ENCODE measurements around the gene SLC6A16.

The SLC6A16 gene

GRCh38 chr19:49363268-49364082, 38.5 kb upstream of the SLC6A16 start, which contains the start of gene DKKL1:
DKKL1 (plus strand) TSS chr19:49363877; CDS start chr19:49363999, 122 bp downstream.
- peak; percentile 18 for TF ChIP-seq CTCF (IDR thresholded peaks at IDR 0.05; ENCODE audit: low read depth, low read length, missing control alignments)
- DNase-seq (ENCODE audit: extremely low read depth, low read depth): peak; percentile 99
- H3K4me3 ChIP-seq (replicated peaks; ENCODE audit: low read depth, low read length): peak within 1 kb of the TSS; percentile 89

- H3K4me3 ChIP-seq (replicated peaks; ENCODE audit: low read depth, low read length): peak overlapping the region; percentile 89
- no peak for DNase-seq (ENCODE audit: extremely low read depth, low read depth)
- TF ChIP-seq CTCF (IDR thresholded peaks at IDR 0.05; ENCODE audit: low read depth, low read length, missing control alignments): no peak
Measured at GRCh38 chr19:49362929-49363267, 37.9 kb upstream of the SLC6A16 start.

GRCh38 chr19:49362048-49362928, 37.3 kb upstream of the SLC6A16 start, which contains the start of gene TEAD2:
TEAD2 (minus strand) TSS chr19:49362416; CDS start chr19:49360075, 2,341 bp downstream.
- no peak for DNase-seq (ENCODE audit: extremely low read depth, low read depth)
- TF ChIP-seq CTCF (IDR thresholded peaks at IDR 0.05; ENCODE audit: low read depth, low read length, missing control alignments): no peak
- H3K4me3 ChIP-seq (replicated peaks; ENCODE audit: low read depth, low read length): peak within 1 kb of the TSS; percentile 89

GRCh38 chr19:49361438-49362047, 36.6 kb upstream of the SLC6A16 start:
- DNase-seq (ENCODE audit: extremely low read depth, low read depth): peak; percentile 63

GRCh38 chr19:49359851-49360820, 35.1 kb upstream of the SLC6A16 start:
- no peak for DNase-seq (ENCODE audit: extremely low read depth, low read depth)
- no peak for TF ChIP-seq CTCF (IDR thresholded peaks at IDR 0.05; ENCODE audit: low read depth, low read length, missing control alignments)
- peak overlapping the region; percentile 89 for H3K4me3 ChIP-seq (replicated peaks; ENCODE audit: low read depth, low read length)

More at GRCh38 chr19:49361438-49362047, 36.6 kb upstream of the SLC6A16 start:
- TF ChIP-seq CTCF (IDR thresholded peaks at IDR 0.05; ENCODE audit: low read depth, low read length, missing control alignments): no peak
- H3K4me3 ChIP-seq (replicated peaks; ENCODE audit: low read depth, low read length): peak overlapping the region; percentile 89

All from HFF-Myc (cell line).